ENCODE results near the gene IMPDH1. TPM values are rescaled to one million over a fixed set of nuclear protein-coding genes. Genes with fewer than 3 reads are reported as not detected.

The IMPDH1 gene
- total and polyA plus RNA-seq, 10 of the 15 experiments (the other 5 are each of a cell fraction or from before 2014, with no cell fraction given), result 0.50 to 61.3 (median 41.8) TPM

DNA sequence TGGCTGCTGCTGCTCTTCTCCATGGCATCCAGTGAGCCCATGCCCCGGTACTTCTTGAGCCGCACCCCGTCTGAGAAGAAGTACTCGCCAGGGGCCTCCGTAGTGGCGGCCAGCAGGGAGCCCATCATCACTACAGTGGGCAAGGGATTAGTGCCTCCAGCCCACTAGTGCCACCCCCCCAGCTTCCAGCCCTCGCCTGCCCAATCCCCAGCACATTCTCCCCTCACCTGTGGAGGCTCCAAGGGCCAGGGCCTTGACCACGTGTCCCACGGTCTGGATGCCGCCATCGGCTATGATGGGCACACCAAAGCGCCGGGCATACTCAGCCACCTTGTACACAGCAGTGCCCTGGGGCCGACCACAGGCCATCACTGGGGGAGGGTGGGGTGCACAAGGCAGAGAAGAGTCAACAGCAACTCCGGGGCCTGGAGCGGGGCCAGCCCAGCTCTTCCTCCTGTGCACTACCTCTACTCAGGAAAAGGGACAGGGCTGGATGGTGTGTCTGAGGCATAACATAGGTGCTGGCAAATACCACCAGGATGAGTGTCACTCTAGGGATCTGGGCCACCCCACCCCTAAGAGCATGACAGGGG is 14.8 kb downstream of the IMPDH1 start (continued):
- TF ChIP-seq, protein P1, sequence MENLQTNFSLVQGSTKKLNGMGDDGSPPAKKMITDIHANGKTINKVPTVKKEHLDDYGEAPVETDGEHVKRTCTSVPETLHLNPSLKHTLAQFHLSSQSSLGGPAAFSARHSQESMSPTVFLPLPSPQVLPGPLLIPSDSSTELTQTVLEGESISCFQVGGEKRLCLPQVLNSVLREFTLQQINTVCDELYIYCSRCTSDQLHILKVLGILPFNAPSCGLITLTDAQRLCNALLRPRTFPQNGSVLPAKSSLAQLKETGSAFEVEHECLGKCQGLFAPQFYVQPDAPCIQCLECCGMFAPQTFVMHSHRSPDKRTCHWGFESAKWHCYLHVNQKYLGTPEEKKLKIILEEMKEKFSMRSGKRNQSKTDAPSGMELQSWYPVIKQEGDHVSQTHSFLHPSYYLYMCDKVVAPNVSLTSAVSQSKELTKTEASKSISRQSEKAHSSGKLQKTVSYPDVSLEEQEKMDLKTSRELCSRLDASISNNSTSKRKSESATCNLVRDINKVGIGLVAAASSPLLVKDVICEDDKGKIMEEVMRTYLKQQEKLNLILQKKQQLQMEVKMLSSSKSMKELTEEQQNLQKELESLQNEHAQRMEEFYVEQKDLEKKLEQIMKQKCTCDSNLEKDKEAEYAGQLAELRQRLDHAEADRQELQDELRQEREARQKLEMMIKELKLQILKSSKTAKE (IDR thresholded peaks at IDR 0.05; ENCODE audit: low read depth, poor library complexity, severe bottlenecking), result no peak
- no peak for TF ChIP-seq IRF4 (IDR thresholded peaks at IDR 0.05; ENCODE audit: low read depth, low read length)
- no peak for TF ChIP-seq RBBP5 (conservative IDR thresholded peaks at IDR 0.05)
- TF ChIP-seq CBX3 (IDR thresholded peaks at IDR 0.05; ENCODE audit: borderline replicate concordance, low read depth), result no peak

DNA sequence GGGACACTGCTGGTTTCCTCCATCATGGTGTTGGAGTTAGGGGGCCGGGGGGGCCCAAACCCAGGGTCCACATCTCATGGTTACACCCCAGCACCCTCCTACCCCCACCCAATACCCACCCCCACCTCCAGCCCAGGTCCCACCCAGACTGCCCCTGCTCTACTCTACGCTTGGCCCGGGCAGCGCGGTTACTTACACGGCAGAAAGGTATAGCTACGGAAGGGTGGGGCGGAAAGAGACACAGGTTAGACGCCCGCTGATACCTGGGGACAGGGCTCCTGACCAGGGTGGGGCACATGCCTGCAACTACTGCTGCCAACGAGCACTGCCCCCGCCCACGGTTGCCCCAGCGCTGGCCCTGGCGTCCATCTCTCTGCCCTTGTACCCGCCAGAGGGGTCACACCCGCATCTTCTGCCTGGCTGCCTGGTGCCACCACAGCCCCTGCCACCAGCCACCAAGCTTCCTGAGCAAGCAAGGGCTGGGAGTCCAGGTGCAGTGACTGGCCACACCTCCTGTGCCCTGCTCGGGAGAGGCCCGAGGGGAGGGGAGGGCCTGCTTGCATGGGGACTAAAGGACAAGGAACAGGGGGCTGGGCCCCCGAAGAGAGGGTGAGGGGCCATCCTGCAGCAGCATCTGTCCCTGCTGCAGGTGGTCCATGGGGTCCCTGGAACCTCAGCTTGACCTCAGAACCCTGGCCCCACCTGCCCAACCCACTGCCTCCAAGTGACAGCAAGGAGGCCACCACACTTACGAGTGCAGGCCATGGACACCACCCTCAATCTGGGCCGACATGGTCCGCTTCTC is 16.1 kb downstream of the IMPDH1 start:
- no peak for ATAC-seq
- no peak overlapping the region for H3K4me2 ChIP-seq (ENCODE audit: control insufficient read depth, insufficient read depth)
- H3K4me1 ChIP-seq (ENCODE audit: control insufficient read depth, insufficient read depth, low read length), result no peaks in the 10 kb centered on the region
- CTCF ChIA-PET, result interaction anchor here (1.1 kb wide), 1 partner anchor 31 kb away, joined by 3 read pairs; no protein-coding TSS in a partner anchor
- no peak for FAIRE-seq
- DNase-seq (ENCODE audit: low read depth, low spot score), result no peak
- H4K20me1 ChIP-seq (ENCODE audit: control insufficient read depth, insufficient read depth), result no peaks in the 10 kb centered on the region
- H3K27me3 ChIP-seq (replicated peaks in 1 of 2; ENCODE audit: control insufficient read depth in 2 of 2, insufficient read depth in 2 of 2, low read length in 1 of 2), result no peaks in the 10 kb centered on the region
- H3K9ac ChIP-seq (ENCODE audit: control insufficient read depth, insufficient read depth, low read length), result no peak overlapping the region
- no peaks in the 10 kb centered on the region for H3K9me3 ChIP-seq (replicated peaks; ENCODE audit: control insufficient read depth, insufficient read depth, low read length)
- no peak for TF ChIP-seq KLF5 (IDR thresholded peaks at IDR 0.05; ENCODE audit: partially characterized antibody)
- no peak for TF ChIP-seq NRF1 (conservative IDR thresholded peaks at IDR 0.05; ENCODE audit: low read depth, low read length)
- TF ChIP-seq, protein P2, sequence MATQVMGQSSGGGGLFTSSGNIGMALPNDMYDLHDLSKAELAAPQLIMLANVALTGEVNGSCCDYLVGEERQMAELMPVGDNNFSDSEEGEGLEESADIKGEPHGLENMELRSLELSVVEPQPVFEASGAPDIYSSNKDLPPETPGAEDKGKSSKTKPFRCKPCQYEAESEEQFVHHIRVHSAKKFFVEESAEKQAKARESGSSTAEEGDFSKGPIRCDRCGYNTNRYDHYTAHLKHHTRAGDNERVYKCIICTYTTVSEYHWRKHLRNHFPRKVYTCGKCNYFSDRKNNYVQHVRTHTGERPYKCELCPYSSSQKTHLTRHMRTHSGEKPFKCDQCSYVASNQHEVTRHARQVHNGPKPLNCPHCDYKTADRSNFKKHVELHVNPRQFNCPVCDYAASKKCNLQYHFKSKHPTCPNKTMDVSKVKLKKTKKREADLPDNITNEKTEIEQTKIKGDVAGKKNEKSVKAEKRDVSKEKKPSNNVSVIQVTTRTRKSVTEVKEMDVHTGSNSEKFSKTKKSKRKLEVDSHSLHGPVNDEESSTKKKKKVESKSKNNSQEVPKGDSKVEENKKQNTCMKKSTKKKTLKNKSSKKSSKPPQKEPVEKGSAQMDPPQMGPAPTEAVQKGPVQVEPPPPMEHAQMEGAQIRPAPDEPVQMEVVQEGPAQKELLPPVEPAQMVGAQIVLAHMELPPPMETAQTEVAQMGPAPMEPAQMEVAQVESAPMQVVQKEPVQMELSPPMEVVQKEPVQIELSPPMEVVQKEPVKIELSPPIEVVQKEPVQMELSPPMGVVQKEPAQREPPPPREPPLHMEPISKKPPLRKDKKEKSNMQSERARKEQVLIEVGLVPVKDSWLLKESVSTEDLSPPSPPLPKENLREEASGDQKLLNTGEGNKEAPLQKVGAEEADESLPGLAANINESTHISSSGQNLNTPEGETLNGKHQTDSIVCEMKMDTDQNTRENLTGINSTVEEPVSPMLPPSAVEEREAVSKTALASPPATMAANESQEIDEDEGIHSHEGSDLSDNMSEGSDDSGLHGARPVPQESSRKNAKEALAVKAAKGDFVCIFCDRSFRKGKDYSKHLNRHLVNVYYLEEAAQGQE (IDR thresholded peaks at IDR 0.05; ENCODE audit: low read depth, low read length), result no peak
- no peak for TF ChIP-seq ESRRA (IDR thresholded peaks at IDR 0.05; ENCODE audit: low read length)
- TF ChIP-seq POLR2AphosphoS2 (IDR thresholded peaks at IDR 0.05; ENCODE audit: low read depth, low read length), result no peak
- no peak for TF ChIP-seq ASH2L (IDR thresholded peaks at IDR 0.05; ENCODE audit: borderline replicate concordance, low read depth)
- no peak for TF ChIP-seq TBL1XR1 (IDR thresholded peaks at IDR 0.05; ENCODE audit: low read depth, low read length)
- TF ChIP-seq, protein P3, sequence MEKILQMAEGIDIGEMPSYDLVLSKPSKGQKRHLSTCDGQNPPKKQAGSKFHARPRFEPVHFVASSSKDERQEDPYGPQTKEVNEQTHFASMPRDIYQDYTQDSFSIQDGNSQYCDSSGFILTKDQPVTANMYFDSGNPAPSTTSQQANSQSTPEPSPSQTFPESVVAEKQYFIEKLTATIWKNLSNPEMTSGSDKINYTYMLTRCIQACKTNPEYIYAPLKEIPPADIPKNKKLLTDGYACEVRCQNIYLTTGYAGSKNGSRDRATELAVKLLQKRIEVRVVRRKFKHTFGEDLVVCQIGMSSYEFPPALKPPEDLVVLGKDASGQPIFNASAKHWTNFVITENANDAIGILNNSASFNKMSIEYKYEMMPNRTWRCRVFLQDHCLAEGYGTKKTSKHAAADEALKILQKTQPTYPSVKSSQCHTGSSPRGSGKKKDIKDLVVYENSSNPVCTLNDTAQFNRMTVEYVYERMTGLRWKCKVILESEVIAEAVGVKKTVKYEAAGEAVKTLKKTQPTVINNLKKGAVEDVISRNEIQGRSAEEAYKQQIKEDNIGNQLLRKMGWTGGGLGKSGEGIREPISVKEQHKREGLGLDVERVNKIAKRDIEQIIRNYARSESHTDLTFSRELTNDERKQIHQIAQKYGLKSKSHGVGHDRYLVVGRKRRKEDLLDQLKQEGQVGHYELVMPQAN (conservative IDR thresholded peaks at IDR 0.05), result no peak
- no peak for TF ChIP-seq ZBED1 (IDR thresholded peaks at IDR 0.05; ENCODE audit: borderline replicate concordance)
- TF ChIP-seq ZNF622 (IDR thresholded peaks at IDR 0.05), result no peak
- 96% methylated on average over 21 of the region's 23 CpGs for WGBS (ENCODE audit: insufficient coverage, insufficient replicate concordance, low lambda C conversion rate, missing lambda C conversion rate)
- SMC1A ChIA-PET (ENCODE audit: uncharacterized antibody, unreplicated experiment), result interaction anchor here (1.0 kb wide), 1 partner anchor 68 kb away, joined by 3 read pairs; no protein-coding TSS in a partner anchor
- BruUV-seq (replicated peaks), result no TSS peak
- in situ Hi-C loops (cut with MboI), result no loop called here
- peaks cover 6 to 9% of the 10 kb centered on the region in 2 experiments; a peak in 3 of 4 replicates for H3K36me3 ChIP-seq (ENCODE audit: control insufficient read depth in 2 of 2, insufficient read depth in 2 of 2, low read length in 1 of 2)
- intact Hi-C loops (cut with micrococcal nuclease; ENCODE audit: unreplicated experiment), result no loop called here
- H3K27ac ChIP-seq (ENCODE audit: control insufficient read depth, insufficient read depth), result no peak overlapping the region
- no peak overlapping the region for H2AFZ ChIP-seq (ENCODE audit: control insufficient read depth, low read depth, low read length)
- H3K4me3 ChIP-seq, result no peak overlapping the region
- RAD21 ChIA-PET (ENCODE audit: unreplicated experiment), result no interaction called here
- no peaks in the 10 kb centered on the region for H3K79me2 ChIP-seq (ENCODE audit: control insufficient read depth, insufficient read depth, low read length)
- POLR2A ChIA-PET, result interaction anchor here (0.6 kb wide), 1 partner anchor 15 kb away, joined by 3 read pairs; no protein-coding TSS in a partner anchor

Measured in GM12878 (cell line).